ENCODE data around the gene PACSIN1. TPM values are rescaled to one million over a fixed set of nuclear protein-coding genes. Genes with fewer than 3 reads are reported as not detected.

PACSIN1 gene
- total RNA-seq, 1 experiment from 2014 or later: 7.0 TPM

GRCh38 chr6:34437644-34437970 lies 28.3 kb upstream of the PACSIN1 start:
- no peak overlapping the region for H2AK5ac ChIP-seq (ENCODE audit: insufficient read length, low read length)
- H3K9me3 Mint-ChIP-seq: peaks cover 23 to 27% of the 10 kb centered on the region in 2 experiments

More at GRCh38 chr6:34437644-34437970, 28.3 kb upstream of the PACSIN1 start:
- H3K79me1 ChIP-seq (ENCODE audit: insufficient read depth, low read depth, low read length, poor library complexity, severe bottlenecking): no peaks in the 10 kb centered on the region
- H3K56ac ChIP-seq (ENCODE audit: insufficient read length, low read depth, low read length): no peak overlapping the region
- H4K8ac ChIP-seq (replicated peaks; ENCODE audit: insufficient read length, low read depth, low read length): no peak overlapping the region
- no peak overlapping the region for H2BK15ac ChIP-seq (ENCODE audit: low read depth, low read length)
- no peaks in the 10 kb centered on the region for H3K4me1 ChIP-seq (ENCODE audit: insufficient read depth, low read length)
- no peak overlapping the region for H2AFZ ChIP-seq (ENCODE audit: low read length)
- Mint-ChIP-seq H3K36me3 (ENCODE audit: insufficient read depth in 1 of 3, low read depth in 3 of 3) (peaks cover 6 to 15% (median 9%) of the 10 kb centered on the region in 3 experiments; a peak in 6 of 7 replicates), H3K27me3 (ENCODE audit: low read depth) (peaks cover 3% of the 10 kb centered on the region), H3K27ac (no peak overlapping the region), H3K4me1 (no peaks in the 10 kb centered on the region), H3K4me3 (no peak overlapping the region)
- no peaks in the 10 kb centered on the region for H3K79me2 ChIP-seq (ENCODE audit: insufficient read depth, low read length)
- no peak overlapping the region for H3K18ac ChIP-seq (ENCODE audit: insufficient read length, low read depth, low read length)
- H3K9me3 ChIP-seq (ENCODE audit: control insufficient read depth, low read depth, low read length): no peaks in the 10 kb centered on the region
- no peak overlapping the region for H3K23ac ChIP-seq (ENCODE audit: insufficient read length, low read depth, low read length)
- H2BK5ac ChIP-seq (ENCODE audit: insufficient read length, low read length): no peak overlapping the region
- no peaks in the 10 kb centered on the region for H4K20me1 ChIP-seq (ENCODE audit: control insufficient read depth, insufficient read depth, insufficient read length)
- no peak overlapping the region for H3K9ac ChIP-seq (ENCODE audit: extremely low read depth, insufficient read length, low read length)
- H3K4ac ChIP-seq (ENCODE audit: low read depth, low read length): no peak overlapping the region
- H3K14ac ChIP-seq (ENCODE audit: insufficient read depth, low read length): no peak overlapping the region
- no peak overlapping the region for H3K4me2 ChIP-seq (ENCODE audit: insufficient read depth, insufficient read length, low read length)
- H3K27ac ChIP-seq (ENCODE audit: insufficient read length, low read depth, low read length): no peak overlapping the region
- H4K5ac ChIP-seq (ENCODE audit: insufficient read length, low read depth, low read length): no peak overlapping the region
- WGBS (ENCODE audit: extremely low coverage, insufficient read length, low lambda C conversion rate): no CpG with 5 or more reads among the region's 1 CpG
- no peak overlapping the region for H4K91ac ChIP-seq (ENCODE audit: insufficient read length, low read depth, low read length)
- no peak overlapping the region for H2BK12ac ChIP-seq (ENCODE audit: insufficient read length, low read depth, low read length)
- DNase-seq: no peak
- no peak overlapping the region for H2BK120ac ChIP-seq (ENCODE audit: low read depth, low read length, poor library complexity, severe bottlenecking)
- no peak overlapping the region for H2BK20ac ChIP-seq (ENCODE audit: low read depth, low read length, poor library complexity, severe bottlenecking)
- H3T11ph ChIP-seq (ENCODE audit: low read length): no peak overlapping the region
- no peaks in the 10 kb centered on the region for H3K27me3 ChIP-seq (ENCODE audit: insufficient read depth, low read length)
- no peak for TF ChIP-seq CTCF (conservative IDR thresholded peaks at IDR 0.05)
- no peaks in the 10 kb centered on the region for H3K23me2 ChIP-seq (ENCODE audit: insufficient read length, low read depth, low read length, poor library complexity, severe bottlenecking)
